ENCODE measurements around the gene KCNN3. TPM values are rescaled to one million over a fixed set of nuclear protein-coding genes. Genes with fewer than 3 reads are reported as not detected.

KCNN3 gene
- total RNA-seq, 1 experiment from 2014 or later: 0.26 TPM

DNA sequence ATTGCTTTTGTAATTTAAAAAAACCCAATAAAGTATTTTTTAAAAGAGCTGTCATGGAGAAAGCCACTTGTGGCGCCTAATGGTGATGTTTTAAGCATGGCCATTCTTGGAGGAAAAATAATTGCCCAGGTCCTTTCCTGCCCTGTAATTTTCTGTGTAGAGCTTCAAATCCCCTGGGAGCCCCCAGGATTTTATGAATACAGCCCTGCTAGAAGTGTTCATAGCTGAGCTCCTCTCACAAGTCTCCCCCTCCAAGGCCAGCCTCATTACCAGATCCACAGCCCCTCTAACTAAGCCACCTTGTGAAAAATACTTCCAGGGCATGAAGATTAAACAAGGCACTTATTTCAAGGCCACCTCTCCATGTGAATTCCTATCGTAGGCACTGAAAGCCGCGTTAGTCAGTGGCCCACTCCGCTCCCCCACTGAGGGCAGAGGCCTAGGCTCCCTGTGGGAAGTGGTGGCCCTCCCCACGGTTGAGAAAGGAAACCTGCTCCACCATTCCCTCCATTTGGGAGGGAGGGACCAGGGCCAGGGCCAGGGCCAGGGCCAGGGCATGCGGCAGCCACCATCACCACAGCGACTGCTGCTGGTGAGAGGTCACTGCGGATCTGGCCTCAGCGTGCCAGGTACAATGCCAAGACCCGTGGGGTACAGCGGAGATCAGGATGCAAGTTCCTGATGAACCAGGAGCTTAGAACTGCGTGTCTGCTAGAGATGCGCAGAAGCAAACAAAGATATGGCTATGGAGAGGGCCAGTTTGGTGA is 83.1 kb downstream of the KCNN3 start:
- H3K27me3 ChIP-seq (ENCODE audit: low read length): peaks cover 23% of the 10 kb centered on the region; the same call in 1 of the 2 replicates
- no peaks in the 10 kb centered on the region for H3F3A ChIP-seq (ENCODE audit: low read length, unreplicated experiment)
- no peak overlapping the region for H3K9ac ChIP-seq (ENCODE audit: low read length)
- BruUV-seq (replicated peaks): no TSS peak
- no peak overlapping the region for H3K27ac ChIP-seq (ENCODE audit: low read length)
- no peak for ATAC-seq
- DNase-seq: no peak
- no peaks in the 10 kb centered on the region for H3K9me2 ChIP-seq (replicated peaks; ENCODE audit: low read length)
- H3K4me3 ChIP-seq (ENCODE audit: low read length): no peak overlapping the region
- no peaks in the 10 kb centered on the region for H3K79me2 ChIP-seq (ENCODE audit: low read length)
- no peak for TF ChIP-seq EZH2phosphoT487 (IDR thresholded peaks at IDR 0.05; ENCODE audit: borderline replicate concordance, low read length)
- TF ChIP-seq EZH2 (IDR thresholded peaks at IDR 0.05; ENCODE audit: low read length, unreplicated experiment): no peak
- TF ChIP-seq, protein P1, sequence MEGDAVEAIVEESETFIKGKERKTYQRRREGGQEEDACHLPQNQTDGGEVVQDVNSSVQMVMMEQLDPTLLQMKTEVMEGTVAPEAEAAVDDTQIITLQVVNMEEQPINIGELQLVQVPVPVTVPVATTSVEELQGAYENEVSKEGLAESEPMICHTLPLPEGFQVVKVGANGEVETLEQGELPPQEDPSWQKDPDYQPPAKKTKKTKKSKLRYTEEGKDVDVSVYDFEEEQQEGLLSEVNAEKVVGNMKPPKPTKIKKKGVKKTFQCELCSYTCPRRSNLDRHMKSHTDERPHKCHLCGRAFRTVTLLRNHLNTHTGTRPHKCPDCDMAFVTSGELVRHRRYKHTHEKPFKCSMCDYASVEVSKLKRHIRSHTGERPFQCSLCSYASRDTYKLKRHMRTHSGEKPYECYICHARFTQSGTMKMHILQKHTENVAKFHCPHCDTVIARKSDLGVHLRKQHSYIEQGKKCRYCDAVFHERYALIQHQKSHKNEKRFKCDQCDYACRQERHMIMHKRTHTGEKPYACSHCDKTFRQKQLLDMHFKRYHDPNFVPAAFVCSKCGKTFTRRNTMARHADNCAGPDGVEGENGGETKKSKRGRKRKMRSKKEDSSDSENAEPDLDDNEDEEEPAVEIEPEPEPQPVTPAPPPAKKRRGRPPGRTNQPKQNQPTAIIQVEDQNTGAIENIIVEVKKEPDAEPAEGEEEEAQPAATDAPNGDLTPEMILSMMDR (conservative IDR thresholded peaks at IDR 0.05; ENCODE audit: low read depth, low read length): no peak
- no peaks in the 10 kb centered on the region for H3K9me3 ChIP-seq (ENCODE audit: low read length)
- H3K4me2 ChIP-seq (ENCODE audit: low read length): no peak overlapping the region
- H3K36me3 ChIP-seq (ENCODE audit: low read depth, low read length): no peaks in the 10 kb centered on the region
- intact Hi-C loops (cut with micrococcal nuclease): no loop called here
- ChIA-PET POLR2A (ENCODE audit: unreplicated experiment) (no interaction called here), CTCF (interaction anchor here (0.7 kb wide), 1 partner anchor 253 kb away, joined by 3 read pairs; no protein-coding TSS in a partner anchor)
- H3K4me1 ChIP-seq (ENCODE audit: insufficient read depth, low read length): peaks cover 8% of the 10 kb centered on the region
- no peaks in the 10 kb centered on the region for H4K20me1 ChIP-seq (ENCODE audit: low read length)
- no peak overlapping the region for H2AFZ ChIP-seq (ENCODE audit: low read length)

DNA sequence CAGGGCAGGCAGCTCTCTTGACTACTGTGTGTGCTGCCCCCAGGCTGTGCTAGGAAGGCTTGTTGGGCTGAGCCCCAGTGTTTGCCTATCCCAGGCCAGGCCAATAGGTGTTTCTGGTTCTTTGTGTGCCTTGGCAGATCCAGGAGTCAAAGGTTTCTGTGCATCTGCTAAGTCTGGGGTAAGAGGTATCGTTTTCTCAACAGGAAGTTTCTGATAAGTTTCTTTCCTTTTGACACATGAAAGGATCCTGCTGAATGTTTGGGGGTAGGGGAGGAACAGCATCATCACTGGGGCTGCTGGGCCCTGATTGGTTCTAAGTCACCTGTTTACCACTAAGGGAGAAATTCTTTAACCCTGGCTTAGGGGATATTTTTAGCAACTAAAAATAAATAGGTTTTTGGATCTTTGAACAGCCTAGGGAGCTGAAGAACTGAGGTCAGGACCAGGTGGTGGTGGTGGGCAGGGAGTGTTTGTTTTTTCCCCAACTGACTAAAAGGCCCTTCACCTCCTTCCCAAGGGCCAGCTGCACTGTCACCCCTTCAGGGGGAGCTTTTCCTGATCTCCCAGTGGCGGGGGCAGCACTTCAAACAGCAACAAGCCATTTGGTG is 85.1 kb downstream of the KCNN3 start:
- ChIA-PET CTCF (no interaction called here), POLR2A (ENCODE audit: unreplicated experiment) (no interaction called here)
- no peak for DNase-seq
- TF ChIP-seq EZH2phosphoT487 (IDR thresholded peaks at IDR 0.05; ENCODE audit: borderline replicate concordance, low read length) (no peak), EZH2 (IDR thresholded peaks at IDR 0.05; ENCODE audit: low read length, unreplicated experiment) (no peak)
- TF ChIP-seq, protein P1 (conservative IDR thresholded peaks at IDR 0.05; ENCODE audit: low read depth, low read length): no peak
- intact Hi-C loops (cut with micrococcal nuclease): no loop called here
- no peak overlapping the region for H3K4me2 ChIP-seq (ENCODE audit: low read length)
- no peaks in the 10 kb centered on the region for H3F3A ChIP-seq (ENCODE audit: low read length, unreplicated experiment)
- H3K9me3 ChIP-seq (ENCODE audit: low read length): no peaks in the 10 kb centered on the region
- H4K20me1 ChIP-seq (ENCODE audit: low read length): no peaks in the 10 kb centered on the region
- BruUV-seq (replicated peaks): no TSS peak
- no peak overlapping the region for H2AFZ ChIP-seq (ENCODE audit: low read length)
- ATAC-seq: no peak
- no peaks in the 10 kb centered on the region for H3K36me3 ChIP-seq (ENCODE audit: low read depth, low read length)
- H3K27me3 ChIP-seq (ENCODE audit: low read length): peaks cover 38% of the 10 kb centered on the region
- no peaks in the 10 kb centered on the region for H3K79me2 ChIP-seq (ENCODE audit: low read length)
- H3K4me3 ChIP-seq (ENCODE audit: low read length): no peak overlapping the region
- H3K9ac ChIP-seq (ENCODE audit: low read length): no peak overlapping the region
- no peaks in the 10 kb centered on the region for H3K9me2 ChIP-seq (replicated peaks; ENCODE audit: low read length)
- H3K4me1 ChIP-seq (ENCODE audit: insufficient read depth, low read length): no peaks in the 10 kb centered on the region
- H3K27ac ChIP-seq (ENCODE audit: low read length): no peak overlapping the region

DNA sequence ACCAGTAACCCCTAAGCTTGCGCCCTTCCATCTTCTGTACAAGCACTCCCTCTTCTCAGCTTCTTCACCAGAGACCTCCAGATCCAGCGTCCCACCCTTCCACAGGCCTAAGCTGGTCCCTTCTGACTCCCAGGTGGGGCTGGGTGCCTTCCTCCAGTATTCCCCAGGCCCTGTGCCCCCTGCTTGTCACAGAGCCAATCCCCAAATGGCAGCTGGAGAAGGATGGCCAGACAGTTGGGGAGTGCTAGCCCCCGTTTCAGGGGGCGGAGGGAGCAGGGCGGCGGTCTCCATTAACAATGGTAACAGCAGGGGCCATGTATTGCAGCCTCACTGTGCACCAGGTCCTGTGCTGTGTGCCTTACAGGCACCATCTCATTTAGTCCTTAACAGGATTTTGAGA is 85.7 kb downstream of the KCNN3 start:
- Histone ChIP-seq H3K9me3 (ENCODE audit: low read length) (no peaks in the 10 kb centered on the region; the same call in 1 of the 2 replicates), H3K27me3 (ENCODE audit: low read length) (peaks cover 43% of the 10 kb centered on the region), H3K4me3 (ENCODE audit: low read length) (no peak overlapping the region), H3K79me2 (ENCODE audit: low read length) (no peaks in the 10 kb centered on the region), H3K27ac (ENCODE audit: low read length) (no peak overlapping the region), H3K4me1 (ENCODE audit: insufficient read depth, low read length) (no peaks in the 10 kb centered on the region), H3F3A (ENCODE audit: low read length, unreplicated experiment) (no peaks in the 10 kb centered on the region), H3K36me3 (ENCODE audit: low read depth, low read length) (no peaks in the 10 kb centered on the region), H3K9ac (ENCODE audit: low read length) (no peak overlapping the region), H3K9me2 (replicated peaks; ENCODE audit: low read length) (no peaks in the 10 kb centered on the region), H4K20me1 (ENCODE audit: low read length) (no peaks in the 10 kb centered on the region), H2AFZ (ENCODE audit: low read length) (no peak overlapping the region), H3K4me2 (ENCODE audit: low read length) (no peak overlapping the region)
- no peak for ATAC-seq
- TF ChIP-seq EZH2 (IDR thresholded peaks at IDR 0.05; ENCODE audit: low read length, unreplicated experiment) (no peak), EZH2phosphoT487 (IDR thresholded peaks at IDR 0.05; ENCODE audit: borderline replicate concordance, low read length) (no peak)
- TF ChIP-seq, protein P1 (conservative IDR thresholded peaks at IDR 0.05; ENCODE audit: low read depth, low read length): no peak
- no peak for DNase-seq
- ChIA-PET CTCF (no interaction called here), POLR2A (ENCODE audit: unreplicated experiment) (no interaction called here)
- intact Hi-C loops (cut with micrococcal nuclease): no loop called here
- no TSS peak for BruUV-seq (replicated peaks)
